ENCODE measurements around the gene PDXP.

DNA sequence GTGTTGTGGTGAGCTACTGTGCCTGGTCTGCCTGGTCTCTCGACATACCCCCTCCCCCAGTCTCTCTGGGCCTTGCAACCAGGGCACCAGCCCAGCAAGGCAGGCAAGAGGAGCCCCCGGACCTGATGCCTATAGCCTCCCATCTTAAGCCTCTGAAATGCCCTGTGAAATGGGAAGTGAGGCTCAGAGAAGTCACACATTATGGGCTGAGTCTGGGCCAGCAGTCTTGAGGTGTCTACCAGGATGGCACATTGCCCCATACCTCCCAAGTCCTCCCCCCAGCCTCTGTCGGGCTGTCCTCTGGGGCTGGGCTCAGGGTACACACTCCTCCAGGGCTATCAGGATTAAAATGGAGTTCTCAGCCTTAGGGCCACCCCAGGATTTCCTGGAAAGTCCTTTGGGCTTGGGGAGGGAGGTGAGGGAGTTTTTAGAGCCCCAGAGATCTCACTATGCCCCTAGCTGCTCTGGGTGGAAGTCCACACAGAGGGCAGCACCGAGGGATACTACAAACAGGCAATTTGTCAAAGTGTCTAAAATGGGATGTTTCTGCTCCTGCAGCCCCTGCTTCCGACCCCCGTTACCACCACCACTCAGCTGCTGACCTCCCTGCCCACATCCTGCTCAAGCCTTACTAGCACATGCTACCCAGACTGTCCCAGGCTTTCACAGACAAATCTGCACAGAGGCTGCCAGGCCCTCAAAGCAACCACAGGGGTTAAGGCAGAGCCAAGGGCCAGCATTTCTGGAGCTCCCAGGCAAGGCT lies 22.2 kb upstream of the PDXP start:
- TF ChIP-seq CTCF (IDR thresholded peaks at IDR 0.05) (peak in 2 of 6 experiments; percentile 19 to 20), POLR2A (IDR thresholded peaks at IDR 0.05) (no peak)

Data from esophagus squamous epithelium (tissue), 4 donors.